HCEC 1CT (cell line): ENCODE measurements around the gene RASGEF1B.

Experiments used
- DNase-seq: peaks from one replicate; pipeline ENCODE4 v3.0.0-alpha.2; 2017

Gene RASGEF1B

DNA sequence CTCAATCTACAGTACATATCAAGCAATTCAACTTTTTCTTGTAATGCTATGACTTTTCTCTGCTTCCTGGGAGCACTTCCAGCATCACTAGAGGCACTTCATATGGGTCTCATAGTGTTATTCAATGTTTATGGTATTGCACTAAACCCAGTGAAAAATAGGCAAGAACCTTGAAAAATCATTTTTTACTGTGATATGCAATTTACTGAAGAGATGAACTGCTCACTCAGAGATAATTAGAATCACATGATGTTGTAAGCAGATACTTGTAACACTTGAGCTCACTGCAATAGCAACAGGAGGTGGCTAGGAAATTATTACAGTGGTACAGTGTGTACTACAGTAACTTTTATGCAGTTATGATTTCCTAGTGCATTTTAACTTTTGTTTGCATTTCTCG lies 93.3 kb downstream of the RASGEF1B start:
- DNase-seq, result no peak

- DNase-seq, result no peak
Measured at GRCh38 chr4:81377191-81377590, 94.5 kb downstream of the RASGEF1B start.

- no peak for DNase-seq
Measured at GRCh38 chr4:81376720-81377119, 95.0 kb downstream of the RASGEF1B start.
